HEK293 (cell line): ENCODE data around the gene GRAMD1B.

Source experiments
- CTCF ChIA-PET: fragments of 350-600 bp; formaldehyde crosslinking; extraction: SDS; loops from one replicate; lab custom pipeline; 2021; ENCODE audit warnings: antibody characterized with exemption; lab: Yijun Ruan, JAX
- POLR2A ChIA-PET: fragments of 300-600 bp; formaldehyde crosslinking; extraction: SDS; loops from one replicate; lab custom pipeline; 2020; ENCODE audit warnings: antibody characterized with exemption, inconsistent platforms; lab: Yijun Ruan, JAX
- H3K27ac ChIP-seq: fragments of 200-500 bp; sonication (Bioruptor generic); 2 replicates; pipeline ENCODE4 v1.5.1; 2014; ENCODE audit warnings: low read depth, low read length, control low read depth, inconsistent platforms; ENCODE audit errors: extremely low read depth
- H3K36me3 ChIP-seq, 2 experiments: fragments of 200-500 bp in 1 of 2; sonication (Bioruptor generic) in 1 of 2; 1 replicate in 1 of 2; 2 replicates in 1 of 2; pipeline ENCODE4 v1.5.1; 2014 to 2017; ENCODE audit warnings: inconsistent platforms in 2 of 2, low read length in 2 of 2; ENCODE audit not compliant: control insufficient read depth in 2 of 2, insufficient read depth in 1 of 2
- H3K4me1 ChIP-seq: fragments of 200-500 bp; sonication (Bioruptor generic); 2 replicates; pipeline ENCODE4 v1.5.1; 2014; ENCODE audit warnings: mild to moderate bottlenecking, low read length, inconsistent platforms; ENCODE audit not compliant: control insufficient read depth, insufficient read depth
- H3K4me3 ChIP-seq: 2 replicates; pipeline ENCODE4 v1.5.1; 2011; ENCODE audit warnings: low read depth, mild to moderate bottlenecking, control low read depth, low read length, moderate library complexity
- H3K9me3 ChIP-seq: fragments of 200-500 bp; sonication (Bioruptor generic); 2 replicates; pipeline ENCODE4 v1.5.1; 2014; ENCODE audit warnings: low read depth, low read length, inconsistent platforms; ENCODE audit not compliant: control insufficient read depth, insufficient read depth
- HOXC10 ChIP-seq: sonication (generic); formaldehyde crosslinking; IDR thresholded peaks from 2 replicates; pipeline ENCODE4 v1.8.1; 2023; ENCODE audit warnings: mild to moderate bottlenecking, missing genetic modification reagents
- KLF16 ChIP-seq: fragments of 450-650 bp; formaldehyde crosslinking; IDR thresholded peaks from 2 replicates; pipeline ENCODE4 v1.5.1; 2017; ENCODE audit warnings: missing biosample characterization, missing genetic modification characterization
- OSR2 ChIP-seq: fragments of 450-650 bp; formaldehyde crosslinking; IDR thresholded peaks from 2 replicates; pipeline ENCODE4 v1.5.1; 2016; ENCODE audit warnings: missing biosample characterization, missing genetic modification characterization
- PRDM2 ChIP-seq: fragments of 450-650 bp; formaldehyde crosslinking; IDR thresholded peaks from 2 replicates; pipeline ENCODE4 v1.5.1; 2016; ENCODE audit warnings: missing biosample characterization, missing genetic modification characterization, borderline replicate concordance
- ZBTB11 ChIP-seq: fragments of 450-650 bp; formaldehyde crosslinking; conservative IDR thresholded peaks from 2 replicates; pipeline ENCODE4 v1.5.1; 2016; ENCODE audit warnings: low read depth, missing biosample characterization, missing genetic modification characterization
- ZBTB26 ChIP-seq: fragments of 450-650 bp; formaldehyde crosslinking; optimal IDR thresholded peaks from 2 replicates; pipeline ENCODE3; 2016; ENCODE audit warnings: missing biosample characterization, mild to moderate bottlenecking, missing genetic modification characterization
- ZBTB6 ChIP-seq: fragments of 450-650 bp; formaldehyde crosslinking; IDR thresholded peaks from 2 replicates; pipeline ENCODE4 v1.5.1; 2017; ENCODE audit warnings: missing biosample characterization, missing genetic modification characterization
- ZNF19 ChIP-seq: fragments of 450-650 bp; formaldehyde crosslinking; IDR thresholded peaks from 2 replicates; pipeline ENCODE4; 2016; ENCODE audit warnings: missing biosample characterization, missing genetic modification characterization, low read depth
- ZNF2 ChIP-seq: fragments of 450-650 bp; formaldehyde crosslinking; IDR thresholded peaks from 2 replicates; pipeline ENCODE4 v1.5.1; 2016; ENCODE audit warnings: missing biosample characterization, missing genetic modification characterization
- ZNF239 ChIP-seq: fragments of 450-650 bp; formaldehyde crosslinking; IDR thresholded peaks from 2 replicates; pipeline ENCODE4 v1.5.1; 2016; ENCODE audit warnings: missing biosample characterization, missing genetic modification characterization
- ZNF26 ChIP-seq: fragments of 450-650 bp; formaldehyde crosslinking; IDR thresholded peaks from 2 replicates; pipeline ENCODE4 v1.5.1; 2016; ENCODE audit warnings: missing biosample characterization, missing genetic modification characterization
- ZNF37A ChIP-seq: fragments of 450-650 bp; IDR thresholded peaks from 2 replicates; pipeline ENCODE4 v1.5.1; 2018; ENCODE audit warnings: missing biosample characterization, missing genetic modification characterization
- ZNF433 ChIP-seq: fragments of 450-650 bp; formaldehyde crosslinking; IDR thresholded peaks from 2 replicates; pipeline ENCODE4 v1.5.1; 2016; ENCODE audit warnings: missing biosample characterization, missing genetic modification characterization, low read depth

The GRAMD1B gene

GRCh38 chr11:123490527-123490926 is 60.5 kb downstream of the GRAMD1B start:
- H3K4me1 ChIP-seq, result no peaks in the 10 kb centered on the region
- TF ChIP-seq ZBTB26, result no peak
- TF ChIP-seq ZNF433 (tag by site-specific recombination), result no peak
- TF ChIP-seq PRDM2 (tag by site-specific recombination), result no peak
- TF ChIP-seq ZNF26, result no peak
- TF ChIP-seq ZNF19 (tag by site-specific recombination), result no peak
- no peak for TF ChIP-seq ZNF2 (tag by site-specific recombination)
- TF ChIP-seq OSR2 (tag by site-specific recombination), result no peak
- no peak for TF ChIP-seq KLF16 (tag by site-specific recombination)
- no peak for TF ChIP-seq ZBTB11 (tag by site-specific recombination)
- no peak for TF ChIP-seq HOXC10 (CRISPR knock-in tag)
- no peak for TF ChIP-seq ZNF239 (tag by site-specific recombination)
- TF ChIP-seq ZBTB6 (tag by site-specific recombination), result no peak
- no peak for TF ChIP-seq ZNF37A
- no peaks in the 10 kb centered on the region for H3K36me3 ChIP-seq
- no peaks in the 10 kb centered on the region for H3K9me3 ChIP-seq
- CTCF ChIA-PET, result interaction anchor here (0.9 to 1.3 kb wide), 3 partner anchors 11 to 132 kb away, joined by 3 to 7 read pairs (median 3); no protein-coding TSS in a partner anchor
- H3K27ac ChIP-seq, result no peak overlapping the region
- POLR2A ChIA-PET, result no interaction called here
- H3K4me3 ChIP-seq, result no peak overlapping the region
